GM18867 (cell line): ENCODE data around the gene SMO.
"Not testable (repeated sequence)": the region's sequence is repeated elsewhere in the genome, so short reads cannot be mapped to it uniquely, and the experiment has no call there.

Experiments used
- ATAC-seq: cut with Tn5 transposase; IDR thresholded peaks from one replicate; pipeline ENCODE4 v1.9.1; 2021; ENCODE audit warnings: mild to moderate bottlenecking, moderate library complexity; ENCODE audit not compliant: unreplicated experiment

SMO gene

GRCh38 chr7:129227646-129228578 is 39.5 kb downstream of the SMO start:
- no peak for ATAC-seq

DNA sequence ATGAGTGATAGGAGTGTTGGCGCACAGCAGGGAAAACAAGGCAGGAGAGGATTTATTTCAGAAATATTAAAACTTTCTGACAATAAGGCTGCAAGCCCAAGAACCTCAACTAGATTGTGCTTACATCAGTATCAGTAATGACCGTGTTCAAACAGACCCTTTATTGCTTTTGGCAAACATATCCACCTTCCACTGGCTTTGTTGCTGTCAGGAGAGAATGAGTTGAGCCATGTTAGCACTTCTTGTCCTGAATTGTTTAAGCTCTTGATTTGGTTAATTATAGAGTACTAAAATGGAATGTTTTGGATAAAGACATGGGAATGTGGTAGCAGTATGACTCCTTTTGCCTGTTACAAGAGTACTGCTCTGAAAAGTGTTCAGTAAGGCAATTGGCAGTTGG is 40.2 kb downstream of the SMO start:
- ATAC-seq = no peak

- no peak for ATAC-seq
Measured at GRCh38 chr7:129231666-129232065, 43.2 kb downstream of the SMO start.

DNA sequence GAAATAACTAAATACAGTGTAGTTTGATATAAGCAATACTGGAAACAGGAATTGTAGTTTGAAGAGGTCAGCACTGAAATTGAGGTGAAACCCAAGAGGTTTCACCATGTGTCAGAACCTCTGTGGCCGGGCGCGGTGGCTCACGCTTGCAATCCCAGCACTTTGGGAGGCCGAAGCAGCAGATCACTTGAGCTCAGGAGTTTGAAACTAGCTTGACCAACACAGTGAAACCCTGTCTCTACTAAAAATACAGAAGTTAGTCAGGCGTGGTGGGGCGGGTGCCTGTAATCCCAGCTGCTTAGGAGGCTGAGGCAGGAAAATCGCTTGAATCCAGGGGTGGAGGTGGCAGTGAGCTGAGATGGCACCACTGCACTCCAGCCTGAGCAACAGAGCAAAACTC is 50.1 kb downstream of the SMO start:
- no peak for ATAC-seq

DNA sequence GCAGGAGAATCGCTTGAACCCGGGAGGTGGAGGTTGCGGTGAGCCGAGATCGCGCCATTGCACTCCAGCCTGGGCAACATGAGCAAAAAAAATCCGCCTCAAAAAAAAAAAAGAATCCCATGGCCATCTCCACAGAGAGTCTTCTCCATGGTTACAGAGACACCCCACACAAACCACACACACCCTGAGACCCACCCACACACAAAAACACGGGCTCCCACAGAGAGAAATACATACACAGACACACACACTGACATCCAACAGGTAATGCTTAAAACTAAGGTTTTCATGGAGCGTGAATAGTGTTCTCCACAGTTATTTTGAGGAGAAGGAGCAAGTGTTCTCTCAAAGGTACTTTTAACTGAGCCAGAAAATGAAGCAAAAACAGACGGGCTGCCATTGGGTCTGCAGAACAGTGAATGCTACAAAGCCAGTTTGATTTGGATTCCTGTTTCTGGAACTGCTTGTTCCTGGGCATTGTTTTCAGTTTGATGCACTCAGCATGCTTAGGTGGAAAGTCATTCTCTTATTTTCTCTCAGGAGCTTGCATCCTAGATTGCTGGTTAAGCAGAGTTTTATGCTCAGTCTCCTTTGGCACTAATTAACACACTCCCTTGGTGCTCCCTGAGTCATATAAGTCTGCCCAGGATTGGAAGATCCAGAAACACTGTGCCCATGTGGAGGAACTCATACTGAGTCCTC is 51.8 kb downstream of the SMO start:
- no peak for ATAC-seq

- no peak for ATAC-seq
Measured at GRCh38 chr7:129244220-129244619, 55.8 kb downstream of the SMO start.

GRCh38 chr7:129245533-129245932 is 57.1 kb downstream of the SMO start:
- ATAC-seq = no peak

GRCh38 chr7:129247087-129247486 is 58.7 kb downstream of the SMO start:
- ATAC-seq = no peak

GRCh38 chr7:129252128-129252527 is 63.7 kb downstream of the SMO start:
- no peak for ATAC-seq

DNA sequence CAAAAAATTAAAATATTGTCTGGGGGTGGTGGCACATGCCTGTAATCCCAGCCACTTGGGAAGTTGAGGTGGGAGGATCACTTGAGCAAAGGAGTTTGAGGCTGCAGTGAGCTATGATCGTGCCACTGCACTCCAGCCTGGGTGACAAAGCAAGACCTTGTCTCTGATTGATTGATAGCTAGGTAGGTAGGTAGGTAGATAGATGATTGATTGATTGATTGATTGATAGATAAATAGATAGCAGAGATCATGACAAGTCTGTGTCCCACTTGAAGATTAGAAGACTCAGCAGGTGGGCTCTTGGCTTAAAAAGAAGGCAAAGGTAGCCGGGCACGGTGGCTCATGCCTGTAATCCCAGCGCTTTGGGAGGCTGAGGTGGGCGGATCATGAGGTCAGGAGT is 64.2 kb downstream of the SMO start:
- ATAC-seq = not testable (repeated sequence)

DNA sequence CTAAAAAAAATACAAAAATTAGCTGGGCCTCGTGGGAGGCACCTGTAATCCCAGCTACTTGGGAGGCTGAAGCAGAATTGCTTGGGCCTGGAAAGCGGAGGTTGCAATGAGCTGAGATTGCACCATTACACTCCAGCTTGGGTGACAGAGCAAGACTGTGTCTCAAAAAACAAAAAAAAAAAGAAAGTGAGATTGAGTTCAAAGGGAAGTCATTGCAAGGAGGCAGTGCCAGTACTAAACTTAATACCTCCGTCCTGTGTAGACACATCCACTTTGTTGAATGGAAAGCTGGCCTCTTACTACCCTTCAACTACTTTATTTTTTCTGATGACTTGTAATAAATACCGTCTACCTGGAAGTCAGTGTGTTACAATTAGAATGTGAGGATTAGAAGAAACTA is 67.4 kb downstream of the SMO start:
- no peak for ATAC-seq

DNA sequence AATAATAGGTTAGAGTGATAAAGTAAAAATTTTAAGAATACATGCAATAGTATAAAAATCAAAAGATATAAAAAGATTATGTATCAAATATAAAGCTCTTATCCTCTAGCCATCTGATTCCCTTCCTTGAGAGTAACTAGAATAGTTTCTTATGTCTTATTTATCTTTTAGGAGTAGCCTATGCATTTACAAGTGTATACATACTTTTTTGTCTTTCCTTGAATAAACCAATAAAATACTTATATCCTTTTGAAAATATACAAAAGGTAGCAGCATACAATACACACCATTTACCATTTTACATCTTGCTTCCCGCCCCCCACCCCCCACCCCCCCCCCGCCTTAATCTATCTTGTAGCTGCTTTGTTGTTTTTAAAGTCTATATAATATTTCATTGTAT is 67.8 kb downstream of the SMO start:
- no peak for ATAC-seq

DNA sequence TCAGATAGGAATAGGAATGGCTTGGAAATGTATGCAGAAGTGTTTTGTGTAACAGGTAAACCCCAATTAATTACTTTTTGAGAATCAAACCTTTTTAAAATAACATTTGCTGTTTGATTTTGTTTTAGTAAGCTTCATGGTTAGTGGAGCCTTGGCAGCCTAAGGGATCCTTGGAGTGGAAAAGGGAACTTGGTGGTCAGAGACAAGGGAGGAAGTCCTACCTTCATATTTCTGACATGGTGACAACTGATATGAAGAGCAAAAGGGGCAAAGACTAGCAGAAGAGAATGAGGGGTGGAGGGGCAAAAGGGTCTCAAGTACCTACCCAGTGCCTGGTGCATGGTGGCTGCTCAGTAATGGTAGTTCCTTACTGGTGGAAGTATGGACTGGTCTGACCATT is 68.7 kb downstream of the SMO start:
- no peak for ATAC-seq

DNA sequence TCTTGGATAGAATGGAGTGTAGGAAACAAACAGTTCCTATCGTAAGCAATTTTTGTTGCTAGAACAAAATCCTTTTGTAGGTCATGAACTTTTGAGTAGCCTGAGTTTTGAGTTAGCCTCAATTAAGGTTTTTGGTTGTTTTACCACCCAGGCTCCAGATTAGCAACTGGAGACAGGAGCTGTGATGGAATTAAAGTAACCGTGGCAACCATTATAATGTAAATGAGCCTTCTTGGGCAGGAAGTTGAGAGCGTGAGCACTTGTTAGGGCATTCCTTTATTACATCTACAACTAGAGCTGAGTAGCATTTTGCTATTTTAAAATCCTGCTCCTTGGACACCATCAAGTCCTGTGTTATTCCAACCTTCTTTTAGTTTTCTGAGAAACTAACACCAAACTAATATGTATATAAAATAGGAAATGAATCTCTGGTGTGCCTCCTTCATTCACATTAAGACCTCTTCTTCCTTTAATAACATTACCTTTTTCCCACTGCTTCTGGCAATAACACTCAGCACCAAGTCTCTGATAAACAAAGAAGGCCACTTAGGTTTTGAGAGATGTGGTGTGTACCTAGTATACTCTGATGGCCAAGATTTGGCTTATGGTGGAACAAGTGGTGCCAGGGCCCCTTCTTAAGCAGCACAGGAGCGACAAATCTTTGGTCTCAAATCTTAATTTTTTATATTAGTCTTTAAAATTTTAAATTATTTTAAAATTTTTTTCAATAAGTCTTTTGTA is 70.4 kb downstream of the SMO start:
- ATAC-seq = no peak

GRCh38 chr7:129262324-129262723 is 73.9 kb downstream of the SMO start:
- no peak for ATAC-seq
